ENCODE data around the gene AAMDC. TPM values are rescaled to one million over a fixed set of nuclear protein-coding genes. Genes with fewer than 3 reads are reported as not detected.
A peak's percentile ranks its signal among the peaks of the same experiment; 100 is the strongest.

AAMDC gene
- total and polyA plus RNA-seq, 2 of the 13 experiments (the other 11 are each of a cell fraction or from before 2014, with no cell fraction given): 18.1 to 35.6 TPM

GRCh38 chr11:77814848-77815247 is 6.1 kb upstream of the AAMDC start:
- CTCF ChIA-PET (ENCODE audit: low intra/inter-chr PET ratio, low total read pairs): no interaction called here
- BruUV-seq (replicated peaks): no TSS peak
- H3K9me3 ChIP-seq (ENCODE audit: low read length): 0 out of 2 replicates have a peak, but pooled peaks cover 4% of the 10 kb centered on the region
- no peak for DNase-seq (ENCODE audit: low spot score)
- WGBS (ENCODE audit: low lambda C conversion rate): 97% methylated on average over 3 of the region's 3 CpGs
- H3K4me2 ChIP-seq (ENCODE audit: low read depth, low read length): no peak overlapping the region
- no peak for ATAC-seq
- H3K27ac ChIP-seq (ENCODE audit: extremely low read length, insufficient read depth, low read length): no peak overlapping the region
- in situ Hi-C loops (cut with HindIII; ENCODE audit: extremely low pct_ligation_motif_present, low pct_unique_long_range_greater_than_20kb) (loop anchor here (10.0 kb wide), 1 partner anchor 190 kb away; no protein-coding TSS in a partner anchor), intact Hi-C loops (cut with micrococcal nuclease; ENCODE audit: unreplicated experiment) (no loop called here)
- no peak overlapping the region for H2AFZ ChIP-seq (ENCODE audit: low read length)
- no peak for TF ChIP-seq RBM39 (IDR thresholded peaks at IDR 0.05; ENCODE audit: low read depth, low read length, poor library complexity, severe bottlenecking)
- TF ChIP-seq ZNF317 (CRISPR knock-in tag; IDR thresholded peaks at IDR 0.05): peak; percentile 100
- TF ChIP-seq POGK (CRISPR knock-in tag; conservative IDR thresholded peaks at IDR 0.05): no peak
- TF ChIP-seq PRPF4 (IDR thresholded peaks at IDR 0.05; ENCODE audit: low read depth, low read length, poor library complexity, severe bottlenecking): no peak
- TF ChIP-seq, protein P1, sequence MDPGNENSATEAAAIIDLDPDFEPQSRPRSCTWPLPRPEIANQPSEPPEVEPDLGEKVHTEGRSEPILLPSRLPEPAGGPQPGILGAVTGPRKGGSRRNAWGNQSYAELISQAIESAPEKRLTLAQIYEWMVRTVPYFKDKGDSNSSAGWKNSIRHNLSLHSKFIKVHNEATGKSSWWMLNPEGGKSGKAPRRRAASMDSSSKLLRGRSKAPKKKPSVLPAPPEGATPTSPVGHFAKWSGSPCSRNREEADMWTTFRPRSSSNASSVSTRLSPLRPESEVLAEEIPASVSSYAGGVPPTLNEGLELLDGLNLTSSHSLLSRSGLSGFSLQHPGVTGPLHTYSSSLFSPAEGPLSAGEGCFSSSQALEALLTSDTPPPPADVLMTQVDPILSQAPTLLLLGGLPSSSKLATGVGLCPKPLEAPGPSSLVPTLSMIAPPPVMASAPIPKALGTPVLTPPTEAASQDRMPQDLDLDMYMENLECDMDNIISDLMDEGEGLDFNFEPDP (CRISPR knock-in tag; conservative IDR thresholded peaks at IDR 0.05): no peak
- TF ChIP-seq, protein P2, sequence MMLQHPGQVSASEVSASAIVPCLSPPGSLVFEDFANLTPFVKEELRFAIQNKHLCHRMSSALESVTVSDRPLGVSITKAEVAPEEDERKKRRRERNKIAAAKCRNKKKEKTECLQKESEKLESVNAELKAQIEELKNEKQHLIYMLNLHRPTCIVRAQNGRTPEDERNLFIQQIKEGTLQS (CRISPR knock-in tag; IDR thresholded peaks at IDR 0.05): no peak
- TF ChIP-seq NBN (conservative IDR thresholded peaks at IDR 0.05): no peak
- H3K79me2 ChIP-seq (ENCODE audit: insufficient read depth, low read length): peaks cover 89% of the 10 kb centered on the region
- H3K4me3 ChIP-seq (replicated peaks in 1 of 3; ENCODE audit: insufficient read depth in 1 of 3, low read depth in 2 of 3, low read length in 3 of 3): no peak overlapping the region
- H4K20me1 ChIP-seq (ENCODE audit: insufficient read depth, low read length): peaks cover 37% of the 10 kb centered on the region
- no peak overlapping the region for H3K9ac ChIP-seq (ENCODE audit: insufficient read depth, low read depth, low read length)
- H3K27me3 ChIP-seq (ENCODE audit: control insufficient read depth in 1 of 2, insufficient read depth in 2 of 2, low read length in 2 of 2): no peaks in the 10 kb centered on the region
- FAIRE-seq: no peak
- H3K36me3 ChIP-seq (replicated peaks in 1 of 2; ENCODE audit: control insufficient read depth in 1 of 2, insufficient read depth in 2 of 2, low read length in 2 of 2): peaks cover 4 to 8% of the 10 kb centered on the region in 2 experiments; a peak in 4 of 5 replicates
- POLR2A ChIA-PET: no interaction called here
- peaks cover 33% of the 10 kb centered on the region for H3K4me1 ChIP-seq (ENCODE audit: insufficient read depth, low read length)
